GM23338 (cell line): Measurements from ENCODE around the gene PTGIR. TPM values are rescaled to one million over a fixed set of nuclear protein-coding genes. Genes with fewer than 3 reads are reported as not detected.

ENCODE experiments used
- ATAC-seq: fragments of 200-7000 bp; cut with Tn5 transposase; 3 replicates; pipeline ENCODE4 v1.9.1; 2020
- DNase-seq: peaks from one replicate; pipeline ENCODE4 v3.0.0-alpha.2; 2015; ENCODE audit warnings: low spot score
- H2AFZ ChIP-seq: fragments of 200-600 bp; sonication (generic); 2 replicates; pipeline ENCODE4 v1.8.0; 2016; ENCODE audit warnings: antibody characterized with exemption, mild to moderate bottlenecking, moderate library complexity
- H3F3A ChIP-seq: fragments of 200-600 bp; sonication (generic); replicated peaks from 2 replicates; pipeline ENCODE4 v1.8.0; 2017; ENCODE audit warnings: antibody characterized with exemption, mixed run types, low read depth
- H3K27ac ChIP-seq: fragments of 200-600 bp; sonication (generic); 2 replicates; pipeline ENCODE4 v1.6.1; 2016; ENCODE audit warnings: low read depth
- H3K27me3 ChIP-seq: fragments of 200-600 bp; sonication (generic); 2 replicates; pipeline ENCODE4 v1.8.0; 2016; ENCODE audit warnings: mild to moderate bottlenecking, mixed run types, moderate library complexity; ENCODE audit not compliant: insufficient read depth
- H3K36me3 ChIP-seq: fragments of 200-600 bp; sonication (generic); 2 replicates; pipeline ENCODE4 v1.8.0; 2016; ENCODE audit warnings: mild to moderate bottlenecking; ENCODE audit not compliant: insufficient read depth
- H3K4me1 ChIP-seq: fragments of 200-600 bp; sonication (generic); 2 replicates; pipeline ENCODE4 v1.8.0; 2016; ENCODE audit warnings: mild to moderate bottlenecking, moderate library complexity; ENCODE audit not compliant: insufficient read depth
- H3K4me2 ChIP-seq: fragments of 200-600 bp; sonication (generic); 2 replicates; pipeline ENCODE4 v1.7.1; 2017; ENCODE audit warnings: mixed run types
- H3K4me3 ChIP-seq: fragments of 200-600 bp; sonication (generic); 2 replicates; pipeline ENCODE4 v1.6.1; 2016; ENCODE audit warnings: mixed run types
- H3K79me2 ChIP-seq: fragments of 200-600 bp; sonication (generic); replicated peaks from 2 replicates; pipeline ENCODE4 v1.8.0; 2017; ENCODE audit warnings: mild to moderate bottlenecking; ENCODE audit not compliant: insufficient read depth
- H3K9me2 ChIP-seq: fragments of 200-600 bp; sonication (generic); 2 replicates; pipeline ENCODE4 v1.8.0; 2017; ENCODE audit not compliant: insufficient read depth
- H4K20me1 ChIP-seq: fragments of 200-600 bp; sonication (generic); replicated peaks from 2 replicates; pipeline ENCODE4 v1.8.0; 2017; ENCODE audit warnings: mild to moderate bottlenecking; ENCODE audit not compliant: insufficient read depth
- H3K27ac Mint-ChIP-seq: 2 replicates; pipeline ENCODE4 v1.8.0; 2020; ENCODE audit warnings: inconsistent platforms, mild to moderate bottlenecking, moderate library complexity, mixed read lengths
- H3K27me3 Mint-ChIP-seq: 3 replicates; pipeline ENCODE4 v1.8.0; 2022; ENCODE audit warnings: low read depth, mild to moderate bottlenecking, moderate library complexity, mixed read lengths, inconsistent platforms; ENCODE audit not compliant: insufficient read depth, poor library complexity
- H3K36me3 Mint-ChIP-seq: 3 replicates; pipeline ENCODE4 v1.8.0; 2021; ENCODE audit warnings: low read depth, mild to moderate bottlenecking, inconsistent platforms, moderate library complexity, mixed read lengths
- H3K4me1 Mint-ChIP-seq: 3 replicates; pipeline ENCODE4 v1.8.0; 2020; ENCODE audit warnings: mild to moderate bottlenecking, inconsistent platforms, mixed read lengths
- H3K4me3 Mint-ChIP-seq: 3 replicates; pipeline ENCODE4 v1.8.0; 2021; ENCODE audit warnings: moderate library complexity, mild to moderate bottlenecking, inconsistent platforms, mixed read lengths
- H3K9me3 Mint-ChIP-seq: 3 replicates; pipeline ENCODE4 v1.8.0; 2020; ENCODE audit warnings: moderate library complexity, mild to moderate bottlenecking, inconsistent platforms, mixed read lengths
- CREB1 ChIP-seq: fragments of 250-450 bp; sonication (Bioruptor Pico); IDR thresholded peaks from 2 replicates; pipeline ENCODE4 v1.5.0; 2020; ENCODE audit warnings: low read depth, mild to moderate bottlenecking, moderate library complexity
- EZH2 ChIP-seq: fragments of 200-600 bp; sonication (generic); IDR thresholded peaks from one replicate; pipeline ENCODE4 v1.8.0; 2017; ENCODE audit warnings: antibody characterized with exemption, mild to moderate bottlenecking, low read depth; ENCODE audit not compliant: unreplicated experiment
- EZH2phosphoT487 ChIP-seq: fragments of 200-600 bp; sonication (generic); IDR thresholded peaks from one replicate; pipeline ENCODE4 v1.8.1; 2018; ENCODE audit warnings: antibody characterized with exemption; ENCODE audit not compliant: unreplicated experiment
- JUNB ChIP-seq: IDR thresholded peaks from one replicate; pipeline ENCODE4 v1.6.1; 2016; ENCODE audit warnings: antibody characterized with exemption; ENCODE audit not compliant: unreplicated experiment
- NANOG ChIP-seq: IDR thresholded peaks from 2 replicates; pipeline ENCODE4 v1.6.1; 2016; ENCODE audit warnings: antibody characterized with exemption, borderline replicate concordance
- POLR2AphosphoS5 ChIP-seq: IDR thresholded peaks from 2 replicates; pipeline ENCODE4 v1.6.1; 2016; ENCODE audit warnings: antibody characterized with exemption, low read depth
- STAT1 ChIP-seq: IDR thresholded peaks from one replicate; pipeline ENCODE4 v1.6.1; 2016; ENCODE audit warnings: antibody characterized with exemption; ENCODE audit not compliant: unreplicated experiment
- ZNF114 ChIP-seq: fragments of 250-450 bp; sonication (Bioruptor Pico); IDR thresholded peaks from 2 replicates; pipeline ENCODE4 v1.5.0; 2020; ENCODE audit warnings: mild to moderate bottlenecking, moderate library complexity
- ZNF331 ChIP-seq: fragments of 250-450 bp; sonication (Bioruptor Pico); IDR thresholded peaks from 2 replicates; pipeline ENCODE4 v1.5.0; 2020; ENCODE audit warnings: low read depth, mild to moderate bottlenecking, moderate library complexity
- polyA plus RNA-seq: library from polyadenylated mRNA; unstranded; fragments of >200 nt; fragmentation: Nextera tagmentation; extraction: Ambion mirVana; gene quantifications from 2 replicates; pipeline ENCODE4 v1.2.1, GENCODE V29; 2016
- total RNA-seq: library from RNA; depleted of rRNA; stranded (reverse); fragments of >200 nt; shearing (Covaris generic); gene quantifications from 2 replicates; pipeline ENCODE4 v1.2.3, GENCODE V29; 2014
- TF ChIP-seq, protein P1 (sequence below), 2 experiments: fragments of 200-600 bp in 1 of 2; sonication (generic) in 1 of 2; conservative IDR thresholded peaks; 2 replicates each; pipeline versions ENCODE4 v1.5.1 to v1.6.1; 2016 to 2017; ENCODE audit warnings: antibody characterized with exemption in 2 of 2, low read depth in 2 of 2, mild to moderate bottlenecking in 2 of 2, moderate library complexity in 1 of 2
- TF ChIP-seq, protein P2 (sequence below): fragments of 250-450 bp; sonication (Bioruptor Pico); IDR thresholded peaks from 2 replicates; pipeline ENCODE4 v1.5.0; 2020; ENCODE audit warnings: mild to moderate bottlenecking, moderate library complexity
- TF ChIP-seq, protein P3 (sequence below): IDR thresholded peaks from 2 replicates; pipeline ENCODE4 v1.6.1; 2016; ENCODE audit warnings: antibody characterized with exemption

PTGIR gene
- total and polyA plus RNA-seq, 2 experiments from 2014 or later, result not detected

DNA sequence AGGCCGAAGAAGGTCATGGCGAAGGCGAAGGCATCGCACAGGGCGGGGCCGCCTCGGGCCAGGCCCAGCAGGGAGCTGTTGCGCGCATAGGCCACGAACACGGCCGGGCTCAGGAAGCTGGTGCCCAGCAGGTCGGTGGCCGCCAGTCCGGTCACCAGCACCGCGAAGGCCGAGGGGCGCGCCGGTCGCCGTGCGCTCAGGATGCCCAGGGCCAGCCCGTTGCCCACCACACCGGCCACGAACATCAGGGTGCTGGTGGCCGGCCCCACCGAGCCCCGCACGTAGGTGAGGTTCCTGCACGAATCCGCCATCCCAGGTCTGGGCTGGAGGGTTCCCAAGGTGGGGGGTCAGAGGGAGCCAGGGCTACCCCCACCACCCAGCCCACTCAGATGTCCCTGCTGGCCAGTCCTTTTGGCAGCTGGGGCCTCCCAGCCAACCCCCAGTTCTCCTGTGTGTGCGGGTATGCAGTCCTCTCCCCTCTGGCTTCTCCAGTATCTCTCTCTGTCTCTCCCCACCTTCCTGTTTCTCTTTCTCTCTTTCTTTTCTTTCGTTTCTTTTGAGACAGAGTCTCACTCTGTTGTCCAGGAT, 880 bp downstream of the PTGIR start:
- Histone ChIP-seq H3K4me2 (no peak overlapping the region), H3K27ac (no peak overlapping the region), H3K9me2 (no peaks in the 10 kb centered on the region), H3K4me3 (no peak overlapping the region), H3K36me3 (no peaks in the 10 kb centered on the region), H3K4me1 (no peaks in the 10 kb centered on the region), H3F3A (no peaks in the 10 kb centered on the region), H3K79me2 (no peaks in the 10 kb centered on the region), H4K20me1 (no peaks in the 10 kb centered on the region), H3K27me3 (no peaks in the 10 kb centered on the region), H2AFZ (no peak overlapping the region)
- Mint-ChIP-seq H3K36me3 (no peaks in the 10 kb centered on the region; the same call in 2 of the 3 replicates), H3K4me3 (no peak overlapping the region), H3K9me3 (no peaks in the 10 kb centered on the region), H3K27me3 (peaks cover 14% of the 10 kb centered on the region), H3K27ac (no peak overlapping the region), H3K4me1 (peaks cover 7% of the 10 kb centered on the region)
- no peak for DNase-seq
- ATAC-seq, result no peak
- no peak for TF ChIP-seq ZNF114

DNA sequence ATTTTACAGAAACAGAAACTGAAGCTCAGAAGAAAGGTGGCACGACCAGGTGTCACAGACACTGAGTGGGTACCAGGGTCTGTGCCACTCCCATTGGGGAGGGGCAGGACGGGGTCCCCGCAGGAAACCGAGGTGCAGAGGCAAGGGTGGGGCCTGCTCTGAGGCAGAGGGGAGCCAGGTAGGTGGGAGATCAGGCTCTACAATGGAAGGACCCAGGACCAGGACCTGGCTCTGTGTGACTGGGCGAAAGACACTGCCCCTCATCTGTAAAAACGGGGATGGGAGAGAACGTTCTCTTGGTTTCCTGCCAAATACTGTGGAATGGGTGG, 2.8 kb downstream of the PTGIR start:
- no peaks in the 10 kb centered on the region for H3K36me3 ChIP-seq
- no peaks in the 10 kb centered on the region; the same call in 2 of the 3 replicates for H3K36me3 Mint-ChIP-seq
- H3K9me2 ChIP-seq, result no peaks in the 10 kb centered on the region
- H3K27me3 Mint-ChIP-seq, result peaks cover 14% of the 10 kb centered on the region
- H3K27ac ChIP-seq, result no peak overlapping the region
- H3K4me1 Mint-ChIP-seq, result peaks cover 7% of the 10 kb centered on the region
- ATAC-seq, result no peak
- H3K4me3 Mint-ChIP-seq, result no peak overlapping the region
- H3K4me1 ChIP-seq, result no peaks in the 10 kb centered on the region; the same call in 1 of the 2 replicates
- no peaks in the 10 kb centered on the region for H4K20me1 ChIP-seq
- H3K79me2 ChIP-seq, result no peaks in the 10 kb centered on the region
- H3F3A ChIP-seq, result no peaks in the 10 kb centered on the region
- no peaks in the 10 kb centered on the region for H3K9me3 Mint-ChIP-seq
- H2AFZ ChIP-seq, result no peak overlapping the region
- no peak overlapping the region for H3K4me2 ChIP-seq
- no peak for TF ChIP-seq EZH2phosphoT487
- TF ChIP-seq JUNB, result no peak
- no peak for TF ChIP-seq CREB1 (CRISPR knock-in tag)
- TF ChIP-seq, protein P1, sequence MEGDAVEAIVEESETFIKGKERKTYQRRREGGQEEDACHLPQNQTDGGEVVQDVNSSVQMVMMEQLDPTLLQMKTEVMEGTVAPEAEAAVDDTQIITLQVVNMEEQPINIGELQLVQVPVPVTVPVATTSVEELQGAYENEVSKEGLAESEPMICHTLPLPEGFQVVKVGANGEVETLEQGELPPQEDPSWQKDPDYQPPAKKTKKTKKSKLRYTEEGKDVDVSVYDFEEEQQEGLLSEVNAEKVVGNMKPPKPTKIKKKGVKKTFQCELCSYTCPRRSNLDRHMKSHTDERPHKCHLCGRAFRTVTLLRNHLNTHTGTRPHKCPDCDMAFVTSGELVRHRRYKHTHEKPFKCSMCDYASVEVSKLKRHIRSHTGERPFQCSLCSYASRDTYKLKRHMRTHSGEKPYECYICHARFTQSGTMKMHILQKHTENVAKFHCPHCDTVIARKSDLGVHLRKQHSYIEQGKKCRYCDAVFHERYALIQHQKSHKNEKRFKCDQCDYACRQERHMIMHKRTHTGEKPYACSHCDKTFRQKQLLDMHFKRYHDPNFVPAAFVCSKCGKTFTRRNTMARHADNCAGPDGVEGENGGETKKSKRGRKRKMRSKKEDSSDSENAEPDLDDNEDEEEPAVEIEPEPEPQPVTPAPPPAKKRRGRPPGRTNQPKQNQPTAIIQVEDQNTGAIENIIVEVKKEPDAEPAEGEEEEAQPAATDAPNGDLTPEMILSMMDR (conservative IDR thresholded peaks at IDR 0.05; ENCODE audit: low read depth in 2 of 2), result no peak
- TF ChIP-seq POLR2AphosphoS5, result no peak
- no peak for TF ChIP-seq STAT1
- TF ChIP-seq NANOG, result no peak
- no peak for TF ChIP-seq ZNF331
- TF ChIP-seq, protein P2, sequence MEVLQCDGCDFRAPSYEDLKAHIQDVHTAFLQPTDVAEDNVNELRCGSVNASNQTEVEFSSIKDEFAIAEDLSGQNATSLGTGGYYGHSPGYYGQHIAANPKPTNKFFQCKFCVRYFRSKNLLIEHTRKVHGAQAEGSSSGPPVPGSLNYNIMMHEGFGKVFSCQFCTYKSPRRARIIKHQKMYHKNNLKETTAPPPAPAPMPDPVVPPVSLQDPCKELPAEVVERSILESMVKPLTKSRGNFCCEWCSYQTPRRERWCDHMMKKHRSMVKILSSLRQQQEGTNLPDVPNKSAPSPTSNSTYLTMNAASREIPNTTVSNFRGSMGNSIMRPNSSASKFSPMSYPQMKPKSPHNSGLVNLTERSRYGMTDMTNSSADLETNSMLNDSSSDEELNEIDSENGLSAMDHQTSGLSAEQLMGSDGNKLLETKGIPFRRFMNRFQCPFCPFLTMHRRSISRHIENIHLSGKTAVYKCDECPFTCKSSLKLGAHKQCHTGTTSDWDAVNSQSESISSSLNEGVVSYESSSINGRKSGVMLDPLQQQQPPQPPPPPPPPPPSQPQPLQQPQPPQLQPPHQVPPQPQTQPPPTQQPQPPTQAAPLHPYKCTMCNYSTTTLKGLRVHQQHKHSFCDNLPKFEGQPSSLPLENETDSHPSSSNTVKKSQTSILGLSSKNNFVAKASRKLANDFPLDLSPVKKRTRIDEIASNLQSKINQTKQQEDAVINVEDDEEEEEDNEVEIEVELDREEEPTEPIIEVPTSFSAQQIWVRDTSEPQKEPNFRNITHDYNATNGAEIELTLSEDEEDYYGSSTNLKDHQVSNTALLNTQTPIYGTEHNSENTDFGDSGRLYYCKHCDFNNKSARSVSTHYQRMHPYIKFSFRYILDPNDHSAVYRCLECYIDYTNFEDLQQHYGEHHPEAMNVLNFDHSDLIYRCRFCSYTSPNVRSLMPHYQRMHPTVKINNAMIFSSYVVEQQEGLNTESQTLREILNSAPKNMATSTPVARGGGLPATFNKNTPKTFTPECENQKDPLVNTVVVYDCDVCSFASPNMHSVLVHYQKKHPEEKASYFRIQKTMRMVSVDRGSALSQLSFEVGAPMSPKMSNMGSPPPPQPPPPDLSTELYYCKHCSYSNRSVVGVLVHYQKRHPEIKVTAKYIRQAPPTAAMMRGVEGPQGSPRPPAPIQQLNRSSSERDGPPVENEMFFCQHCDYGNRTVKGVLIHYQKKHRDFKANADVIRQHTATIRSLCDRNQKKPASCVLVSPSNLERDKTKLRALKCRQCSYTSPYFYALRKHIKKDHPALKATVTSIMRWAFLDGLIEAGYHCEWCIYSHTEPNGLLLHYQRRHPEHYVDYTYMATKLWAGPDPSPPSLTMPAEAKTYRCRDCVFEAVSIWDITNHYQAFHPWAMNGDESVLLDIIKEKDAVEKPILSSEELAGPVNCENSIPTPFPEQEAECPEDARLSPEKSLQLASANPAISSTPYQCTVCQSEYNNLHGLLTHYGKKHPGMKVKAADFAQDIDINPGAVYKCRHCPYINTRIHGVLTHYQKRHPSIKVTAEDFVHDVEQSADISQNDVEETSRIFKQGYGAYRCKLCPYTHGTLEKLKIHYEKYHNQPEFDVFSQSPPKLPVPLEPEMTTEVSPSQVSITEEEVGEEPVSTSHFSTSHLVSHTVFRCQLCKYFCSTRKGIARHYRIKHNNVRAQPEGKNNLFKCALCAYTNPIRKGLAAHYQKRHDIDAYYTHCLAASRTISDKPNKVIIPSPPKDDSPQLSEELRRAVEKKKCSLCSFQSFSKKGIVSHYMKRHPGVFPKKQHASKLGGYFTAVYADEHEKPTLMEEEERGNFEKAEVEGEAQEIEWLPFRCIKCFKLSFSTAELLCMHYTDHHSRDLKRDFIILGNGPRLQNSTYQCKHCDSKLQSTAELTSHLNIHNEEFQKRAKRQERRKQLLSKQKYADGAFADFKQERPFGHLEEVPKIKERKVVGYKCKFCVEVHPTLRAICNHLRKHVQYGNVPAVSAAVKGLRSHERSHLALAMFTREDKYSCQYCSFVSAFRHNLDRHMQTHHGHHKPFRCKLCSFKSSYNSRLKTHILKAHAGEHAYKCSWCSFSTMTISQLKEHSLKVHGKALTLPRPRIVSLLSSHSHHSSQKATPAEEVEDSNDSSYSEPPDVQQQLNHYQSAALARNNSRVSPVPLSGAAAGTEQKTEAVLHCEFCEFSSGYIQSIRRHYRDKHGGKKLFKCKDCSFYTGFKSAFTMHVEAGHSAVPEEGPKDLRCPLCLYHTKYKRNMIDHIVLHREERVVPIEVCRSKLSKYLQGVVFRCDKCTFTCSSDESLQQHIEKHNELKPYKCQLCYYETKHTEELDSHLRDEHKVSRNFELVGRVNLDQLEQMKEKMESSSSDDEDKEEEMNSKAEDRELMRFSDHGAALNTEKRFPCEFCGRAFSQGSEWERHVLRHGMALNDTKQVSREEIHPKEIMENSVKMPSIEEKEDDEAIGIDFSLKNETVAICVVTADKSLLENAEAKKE (CRISPR knock-in tag), result no peak
- TF ChIP-seq EZH2, result no peak
- TF ChIP-seq, protein P3, sequence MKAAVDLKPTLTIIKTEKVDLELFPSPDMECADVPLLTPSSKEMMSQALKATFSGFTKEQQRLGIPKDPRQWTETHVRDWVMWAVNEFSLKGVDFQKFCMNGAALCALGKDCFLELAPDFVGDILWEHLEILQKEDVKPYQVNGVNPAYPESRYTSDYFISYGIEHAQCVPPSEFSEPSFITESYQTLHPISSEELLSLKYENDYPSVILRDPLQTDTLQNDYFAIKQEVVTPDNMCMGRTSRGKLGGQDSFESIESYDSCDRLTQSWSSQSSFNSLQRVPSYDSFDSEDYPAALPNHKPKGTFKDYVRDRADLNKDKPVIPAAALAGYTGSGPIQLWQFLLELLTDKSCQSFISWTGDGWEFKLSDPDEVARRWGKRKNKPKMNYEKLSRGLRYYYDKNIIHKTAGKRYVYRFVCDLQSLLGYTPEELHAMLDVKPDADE, result no peak
- DNase-seq, result no peak
- H3K4me3 ChIP-seq, result no peak overlapping the region
- H3K27me3 ChIP-seq, result no peaks in the 10 kb centered on the region
- H3K27ac Mint-ChIP-seq, result no peak overlapping the region
